Transverse colon (tissue), 4 donors: ENCODE measurements around the gene PRIM2. TPM values are rescaled to one million over a fixed set of nuclear protein-coding genes. Genes with fewer than 3 reads are reported as not detected.
"Not testable (repeated sequence)": the region's sequence is repeated elsewhere in the genome, so short reads cannot be mapped to it uniquely, and the experiment has no call there.

ENCODE experiments used
- DNase-seq: peaks from one replicate; pipeline ENCODE4 v3.0.0-alpha.2; 2019
- H3K27ac ChIP-seq, 4 donors: fragments of 200-600 bp; sonication (generic); 2 replicates each; pipeline ENCODE4 v1.5.1; 2016 to 2018; ENCODE audit warnings: inconsistent platforms in 4 of 4
- H3K27me3 ChIP-seq: fragments of 200-600 bp; sonication (generic); 2 replicates; pipeline ENCODE4 v1.5.1; 2017; ENCODE audit warnings: inconsistent platforms
- H3K36me3 ChIP-seq, 4 donors: fragments of 200-600 bp; sonication (generic); 2 replicates each; pipeline ENCODE4 v1.5.1; 2017 to 2019; ENCODE audit warnings: inconsistent platforms in 4 of 4
- H3K4me1 ChIP-seq, 4 donors: fragments of 200-600 bp; sonication (generic); 2 replicates each; pipeline ENCODE4 v1.5.1; 2017 to 2020; ENCODE audit warnings: inconsistent platforms in 4 of 4
- H3K4me3 ChIP-seq, 4 donors: fragments of 200-600 bp; sonication (generic); 1 replicate in 1 of 4; 2 replicates in 3 of 4; pipeline versions ENCODE4 v1.5.1 to v1.6.1; 2017 to 2019; ENCODE audit warnings: inconsistent platforms in 4 of 4
- H3K9me3 ChIP-seq, 2 donors: fragments of 200-600 bp; sonication (generic); 2 replicates each; pipeline ENCODE4 v1.5.1; 2017 to 2019; ENCODE audit warnings: inconsistent platforms in 2 of 2
- WGBS, 2 donors: methylation state at CpG; one replicate each; pipeline ENCODE4 v1.1.5; 2018; ENCODE audit warnings: low coverage in 1 of 2; 5-methylcytosine and 5-hydroxymethylcytosine counted together
- in situ Hi-C, 4 donors: fragments of 200-750 bp; cut with MboI; loops; one replicate each; pipeline versions ENCODE4 v1.15.0 to v1.15.1; 2017; ENCODE audit warnings: low sequenced_read_pairs in 3 of 4, low pct_ligation_motif_present in 1 of 4, low pct_unique_long_range_greater_than_20kb in 1 of 4
- intact Hi-C: fragments of 100-400 bp; cut with DNase I; formaldehyde crosslinking; loops from one replicate; pipeline ENCODE4 v1.15.1; 2023; ENCODE audit warnings: low total_unique reads
- small RNA-seq, 4 donors: library from RNA; depleted of rRNA; stranded (forward); fragments of <200 nt; gene quantifications; one replicate each; pipeline ENCODE3, GENCODE V24; 2016
- total RNA-seq, 4 donors: library from RNA; depleted of rRNA; stranded (reverse); fragments of >200 nt; gene quantifications; one replicate each; pipeline ENCODE4 v1.1.0, GENCODE V29; 2016

The PRIM2 gene
- total RNA-seq, 4 donors from 2014 or later, result 9.6 to 47.4 (median 20.4) TPM

GRCh38 chr6:57660940-57661339, 343.5 kb downstream of the PRIM2 start:
- in situ Hi-C loops, H3K36me3 ChIP-seq, intact Hi-C loops, H3K27me3 ChIP-seq, H3K9me3 ChIP-seq, DNase-seq, H3K4me3 ChIP-seq, H3K4me1 ChIP-seq, H3K27ac ChIP-seq: not testable (repeated sequence)
- WGBS, 2 donors, result 75% methylated on average over 1 of the region's 1 CpG; no CpG with 5 or more reads in 1 of the 2 donors

- in situ Hi-C loops, H3K27me3 ChIP-seq, intact Hi-C loops, H3K4me1 ChIP-seq, H3K4me3 ChIP-seq, H3K9me3 ChIP-seq, H3K36me3 ChIP-seq, DNase-seq, H3K27ac ChIP-seq: not testable (repeated sequence)
Measured at GRCh38 chr6:57668108-57668507, 350.7 kb downstream of the PRIM2 start.

DNA sequence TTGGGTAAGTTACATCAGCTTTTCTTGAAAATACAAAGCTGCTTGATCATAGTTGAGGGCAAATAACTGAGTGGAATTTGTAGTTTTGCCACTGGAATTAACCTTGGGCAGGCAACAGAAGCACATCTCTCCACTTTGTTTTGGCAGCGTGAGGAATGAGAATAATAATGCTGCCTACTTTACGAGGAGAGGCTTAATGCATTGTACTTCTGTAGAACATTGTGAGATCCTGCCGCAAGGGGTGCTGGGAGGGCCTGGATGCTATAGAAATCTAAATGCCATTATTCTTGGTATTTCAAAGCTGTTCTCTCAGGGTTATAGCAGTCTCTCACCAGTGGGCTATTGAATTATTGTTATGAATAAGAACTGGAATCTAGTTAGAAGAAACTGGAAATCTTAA, 353.8 kb downstream of the PRIM2 start:
- H3K4me1 ChIP-seq, H3K4me3 ChIP-seq, in situ Hi-C loops, H3K9me3 ChIP-seq, H3K27me3 ChIP-seq, H3K36me3 ChIP-seq, DNase-seq, H3K27ac ChIP-seq, intact Hi-C loops: not testable (repeated sequence)
- 69 to 77% methylated on average over 3 of the region's 3 CpGs for WGBS, 2 donors

DNA sequence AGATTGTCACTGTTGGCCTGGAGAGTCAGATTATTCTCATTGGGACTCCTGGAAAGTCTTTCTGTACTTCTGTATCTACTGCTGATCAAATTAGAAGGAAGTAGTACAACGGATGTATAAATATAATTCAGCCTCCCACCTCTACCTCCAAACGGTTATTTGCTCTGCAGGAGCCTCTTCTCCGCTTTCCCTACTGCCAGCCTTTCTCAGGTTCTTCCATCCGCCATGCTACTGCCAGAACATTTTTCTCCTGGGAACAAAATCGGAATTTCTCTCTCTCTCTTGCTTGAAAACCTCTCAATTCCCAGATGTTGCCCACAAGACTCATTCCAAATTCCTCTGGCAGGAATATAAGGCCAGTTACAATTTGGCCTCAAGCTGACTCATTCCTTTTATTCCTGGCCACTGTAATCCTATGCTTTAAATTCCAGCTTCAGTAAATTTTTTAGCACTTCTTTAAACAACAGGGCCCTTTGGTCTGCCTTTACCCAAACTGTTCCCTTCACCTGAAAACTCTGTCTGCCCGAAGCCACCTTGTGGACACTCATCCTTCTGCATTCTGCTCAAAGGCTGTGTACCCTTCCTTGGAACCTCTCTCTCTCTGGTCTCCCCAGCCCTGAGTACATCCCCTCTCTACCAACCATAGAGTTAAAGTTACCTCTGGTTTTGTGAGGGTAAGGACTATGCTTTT, 354.7 kb downstream of the PRIM2 start:
- DNase-seq, intact Hi-C loops, H3K4me3 ChIP-seq, H3K27ac ChIP-seq, H3K9me3 ChIP-seq, in situ Hi-C loops, H3K36me3 ChIP-seq, H3K4me1 ChIP-seq, H3K27me3 ChIP-seq: not testable (repeated sequence)
- WGBS, 2 donors, result 50 to 75% methylated on average over 1 to 6 of the region's 6 CpGs

GRCh38 chr6:57673281-57673680, 355.9 kb downstream of the PRIM2 start:
- DNase-seq, in situ Hi-C loops, H3K9me3 ChIP-seq, intact Hi-C loops, H3K27ac ChIP-seq, H3K36me3 ChIP-seq, H3K4me3 ChIP-seq, H3K4me1 ChIP-seq, H3K27me3 ChIP-seq: not testable (repeated sequence)
- 94% methylated on average over 1 of the region's 1 CpG; no CpG with 5 or more reads in 1 of the 2 donors for WGBS, 2 donors

DNA sequence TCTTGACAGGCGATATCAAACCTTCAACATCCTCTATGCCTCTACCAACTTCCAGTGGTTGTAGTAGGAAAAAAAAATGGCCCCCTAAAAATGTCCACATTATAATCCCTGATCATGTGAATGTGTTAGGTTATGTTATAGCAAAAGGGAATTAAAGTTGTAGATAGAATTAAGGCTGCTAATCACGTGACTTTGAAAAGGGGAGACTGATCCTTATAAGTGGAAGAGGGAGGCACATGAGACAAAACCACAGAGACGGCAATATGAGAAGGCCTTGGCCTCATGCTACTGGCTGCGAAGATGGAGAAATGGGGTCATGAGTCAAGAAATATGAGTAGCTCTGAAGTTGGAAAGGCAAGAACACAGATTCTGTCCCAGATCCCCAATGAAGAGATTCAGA, 358.0 kb downstream of the PRIM2 start:
- intact Hi-C loops, H3K27me3 ChIP-seq, H3K9me3 ChIP-seq, H3K4me1 ChIP-seq, H3K36me3 ChIP-seq, H3K27ac ChIP-seq, in situ Hi-C loops, DNase-seq, H3K4me3 ChIP-seq: not testable (repeated sequence)
- 86 to 88% methylated on average over 4 of the region's 4 CpGs for WGBS, 2 donors

DNA sequence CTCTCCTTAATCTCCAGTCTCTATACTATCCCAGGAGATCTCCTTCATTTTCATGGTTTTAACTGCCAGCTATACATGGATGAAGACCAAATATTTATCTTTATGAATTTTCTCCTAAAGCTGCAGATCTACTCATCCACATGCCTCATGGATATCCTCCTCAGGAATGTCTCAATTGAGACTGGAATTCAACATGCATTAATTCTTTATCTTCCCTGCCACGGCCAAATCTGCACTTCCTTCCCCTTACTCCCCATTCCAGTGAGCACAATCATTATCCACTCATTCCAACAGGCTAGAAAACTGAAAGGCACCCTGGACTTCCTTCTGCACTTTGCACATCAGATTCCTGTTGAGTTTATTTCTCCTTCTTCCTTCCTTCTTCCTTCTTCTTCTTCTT, 379.0 kb downstream of the PRIM2 start:
- H3K27ac ChIP-seq, H3K4me1 ChIP-seq, H3K9me3 ChIP-seq, in situ Hi-C loops, H3K27me3 ChIP-seq, H3K4me3 ChIP-seq, intact Hi-C loops, DNase-seq, H3K36me3 ChIP-seq: not testable (repeated sequence)
- 0 to 60% methylated on average over 1 of the region's 1 CpG for WGBS, 2 donors

Small RNAs within 50 kb of the gene (small RNA-seq; reads per million reads assigned to genes)
- gene MIR548U, result 0 reads per million in 4 donors

Other genes with a start within 250 kb of the PRIM2 start
- gene ZNF451, start 227.4 kb upstream of the PRIM2 start, total RNA-seq, result 10 to 100 TPM; 43.7 to 67.5 (median 52.4) TPM
- gene BAG2, start 145.3 kb upstream of the PRIM2 start, total RNA-seq, result 10 to 100 TPM in 3 of 4 donors, 1 to 10 TPM in 1; 7.1 to 49.0 (median 10.7) TPM
- gene RAB23, start 95.3 kb upstream of the PRIM2 start, total RNA-seq, result 10 to 100 TPM; 21.7 to 28.5 (median 25.1) TPM